ENCODE results near the gene MRPL43. TPM values are rescaled to one million over a fixed set of nuclear protein-coding genes. Genes with fewer than 3 reads are reported as not detected.
"Not testable (repeated sequence)": the region's sequence is repeated elsewhere in the genome, so short reads cannot be mapped to it uniquely, and the experiment has no call there.

Gene MRPL43
- total and polyA plus RNA-seq, 4 donors = 43.6 to 105 (median 84.5) TPM

GRCh38 chr10:100978121-100978900, 9.0 kb downstream of the MRPL43 start:
- ATAC-seq (ENCODE audit: insufficient read depth, low FRiP score) = no peak
- 90 to 92% methylated on average over 13 of the region's 13 CpGs for WGBS, 2 donors
- no peak overlapping the region for H3K27ac ChIP-seq (ENCODE audit: low read depth in 1 of 2, low read length in 1 of 2)
- no peak overlapping the region for H3K9ac ChIP-seq (ENCODE audit: insufficient read depth in 1 of 2, low read length in 2 of 2)
- H3K4me3 ChIP-seq = no peak overlapping the region
- DNase-seq = no peak
- TF ChIP-seq, protein P1, sequence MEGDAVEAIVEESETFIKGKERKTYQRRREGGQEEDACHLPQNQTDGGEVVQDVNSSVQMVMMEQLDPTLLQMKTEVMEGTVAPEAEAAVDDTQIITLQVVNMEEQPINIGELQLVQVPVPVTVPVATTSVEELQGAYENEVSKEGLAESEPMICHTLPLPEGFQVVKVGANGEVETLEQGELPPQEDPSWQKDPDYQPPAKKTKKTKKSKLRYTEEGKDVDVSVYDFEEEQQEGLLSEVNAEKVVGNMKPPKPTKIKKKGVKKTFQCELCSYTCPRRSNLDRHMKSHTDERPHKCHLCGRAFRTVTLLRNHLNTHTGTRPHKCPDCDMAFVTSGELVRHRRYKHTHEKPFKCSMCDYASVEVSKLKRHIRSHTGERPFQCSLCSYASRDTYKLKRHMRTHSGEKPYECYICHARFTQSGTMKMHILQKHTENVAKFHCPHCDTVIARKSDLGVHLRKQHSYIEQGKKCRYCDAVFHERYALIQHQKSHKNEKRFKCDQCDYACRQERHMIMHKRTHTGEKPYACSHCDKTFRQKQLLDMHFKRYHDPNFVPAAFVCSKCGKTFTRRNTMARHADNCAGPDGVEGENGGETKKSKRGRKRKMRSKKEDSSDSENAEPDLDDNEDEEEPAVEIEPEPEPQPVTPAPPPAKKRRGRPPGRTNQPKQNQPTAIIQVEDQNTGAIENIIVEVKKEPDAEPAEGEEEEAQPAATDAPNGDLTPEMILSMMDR (IDR thresholded peaks at IDR 0.05; ENCODE audit: control extremely low read depth, extremely low read depth) = no peak
- H3K27me3 ChIP-seq (ENCODE audit: control insufficient read depth in 3 of 3, insufficient read depth in 3 of 3, low read length in 2 of 3) = no peaks in the 10 kb centered on the region
- no peaks in the 10 kb centered on the region for H3K9me3 ChIP-seq (ENCODE audit: control insufficient read depth in 4 of 4, insufficient read depth in 3 of 4, low read length in 3 of 4)
- no peaks in the 10 kb centered on the region for H3K4me1 ChIP-seq (ENCODE audit: control insufficient read depth in 5 of 5, insufficient read depth in 5 of 5, low read length in 5 of 5)
- peaks cover 3 to 33% (median 27%) of the 10 kb centered on the region in 4 donors for H3K36me3 ChIP-seq (ENCODE audit: control insufficient read depth in 4 of 4, insufficient read depth in 4 of 4, low read length in 4 of 4)

DNA sequence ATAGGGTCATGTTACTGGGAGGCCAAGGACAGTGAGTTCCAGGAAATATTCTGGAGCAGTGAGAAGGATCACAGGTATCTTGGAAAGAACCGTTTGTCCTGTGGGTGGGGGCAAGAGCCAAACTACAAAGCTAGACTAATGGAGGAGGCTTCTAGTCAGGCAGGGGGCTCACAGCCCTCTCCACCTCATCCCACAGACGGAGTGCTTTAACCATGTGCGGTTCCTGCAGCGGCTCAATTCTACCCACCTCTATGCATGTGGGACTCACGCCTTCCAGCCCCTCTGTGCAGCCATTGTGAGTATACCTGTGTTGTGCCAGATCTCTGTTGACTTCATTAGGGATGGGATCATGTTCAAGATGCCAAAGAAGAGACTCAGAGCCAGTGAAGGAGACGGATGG, 9.9 kb downstream of the MRPL43 start:
- Histone ChIP-seq H3K9ac (ENCODE audit: insufficient read depth in 1 of 2, low read length in 2 of 2) (no peak overlapping the region), H3K9me3 (ENCODE audit: control insufficient read depth in 4 of 4, insufficient read depth in 3 of 4, low read length in 3 of 4) (no peaks in the 10 kb centered on the region), H3K36me3 (ENCODE audit: control insufficient read depth in 4 of 4, insufficient read depth in 4 of 4, low read length in 4 of 4) (peaks cover 3 to 28% (median 21%) of the 10 kb centered on the region in 4 donors), H3K27ac (ENCODE audit: low read depth in 1 of 2, low read length in 1 of 2) (no peak overlapping the region), H3K27me3 (ENCODE audit: control insufficient read depth in 3 of 3, insufficient read depth in 3 of 3, low read length in 2 of 3) (no peaks in the 10 kb centered on the region), H3K4me1 (ENCODE audit: control insufficient read depth in 5 of 5, insufficient read depth in 5 of 5, low read length in 5 of 5) (no peaks in the 10 kb centered on the region), H3K4me3 (no peak overlapping the region)
- TF ChIP-seq, protein P1 (IDR thresholded peaks at IDR 0.05; ENCODE audit: control extremely low read depth, extremely low read depth) = no peak
- DNase-seq = no peak
- no peak for ATAC-seq (ENCODE audit: insufficient read depth, low FRiP score)
- WGBS, 2 donors = 87 to 93% methylated on average over 6 of the region's 6 CpGs

- no peaks in the 10 kb centered on the region for H3K4me1 ChIP-seq (ENCODE audit: control insufficient read depth in 5 of 5, insufficient read depth in 5 of 5, low read length in 5 of 5)
- no peaks in the 10 kb centered on the region for H3K9me3 ChIP-seq (ENCODE audit: control insufficient read depth in 4 of 4, insufficient read depth in 3 of 4, low read length in 3 of 4)
- H3K27me3 ChIP-seq (ENCODE audit: control insufficient read depth in 3 of 3, insufficient read depth in 3 of 3, low read length in 2 of 3) = no peaks in the 10 kb centered on the region
- TF ChIP-seq, protein P1 (IDR thresholded peaks at IDR 0.05; ENCODE audit: control extremely low read depth, extremely low read depth) = no peak
- H3K9ac ChIP-seq (ENCODE audit: insufficient read depth in 1 of 2, low read length in 2 of 2) = no peak overlapping the region
- WGBS, 2 donors = 82 to 91% methylated on average over 3 of the region's 3 CpGs
- H3K36me3 ChIP-seq (ENCODE audit: control insufficient read depth in 4 of 4, insufficient read depth in 4 of 4, low read length in 4 of 4) = peaks cover 3 to 28% (median 21%) of the 10 kb centered on the region in 4 donors
- no peak overlapping the region for H3K4me3 ChIP-seq
- DNase-seq (no peak), ATAC-seq (ENCODE audit: insufficient read depth, low FRiP score) (no peak)
- H3K27ac ChIP-seq (ENCODE audit: low read depth in 1 of 2, low read length in 1 of 2) = no peak overlapping the region
Measured at GRCh38 chr10:100976906-100977305, 10.4 kb downstream of the MRPL43 start.

DNA sequence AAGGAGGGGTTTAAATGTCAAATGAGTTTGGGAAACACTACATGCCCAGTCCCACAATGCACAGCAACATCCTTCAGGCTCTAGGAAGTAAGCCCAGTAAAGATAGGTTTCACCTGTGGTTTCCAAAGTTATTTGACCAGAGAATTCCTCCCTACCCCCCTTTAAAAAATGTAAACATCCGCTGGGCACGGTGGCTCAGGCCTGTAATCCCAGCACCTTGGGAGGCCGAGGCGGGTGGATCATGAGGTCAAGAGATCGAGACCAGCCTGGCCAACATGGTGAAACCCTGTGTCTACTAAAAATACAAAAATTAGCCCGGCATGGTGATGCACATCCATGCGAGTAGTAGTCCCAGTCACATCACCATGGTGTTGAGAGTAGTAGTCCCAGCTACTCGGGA, 11.9 kb downstream of the MRPL43 start:
- not testable (repeated sequence) for H3K27me3 ChIP-seq (ENCODE audit: control insufficient read depth in 3 of 3, insufficient read depth in 3 of 3, low read length in 2 of 3); H3K4me3 ChIP-seq; ATAC-seq (ENCODE audit: insufficient read depth, low FRiP score); H3K4me1 ChIP-seq (ENCODE audit: control insufficient read depth in 5 of 5, insufficient read depth in 5 of 5, low read length in 5 of 5); H3K9me3 ChIP-seq (ENCODE audit: control insufficient read depth in 4 of 4, insufficient read depth in 3 of 4, low read length in 3 of 4); DNase-seq; H3K9ac ChIP-seq (ENCODE audit: insufficient read depth in 1 of 2, low read length in 2 of 2); H3K27ac ChIP-seq (ENCODE audit: low read depth in 1 of 2, low read length in 1 of 2)
- H3K36me3 ChIP-seq (ENCODE audit: control insufficient read depth in 4 of 4, insufficient read depth in 4 of 4, low read length in 4 of 4) = peaks cover 0 to 17% (median 12%) of the 10 kb centered on the region in 4 donors
- WGBS, 2 donors = 82 to 84% methylated on average over 8 of the region's 8 CpGs
